Stimulated activated CD4-positive, alpha-beta T cell treated with anti-CD3 and anti-CD28 coated beads, TNF-alpha, amount 100 ng/mL, for 4 hours (primary cell): Measurements from ENCODE around the gene PTCD2.

Experiments
- DNase-seq, 3 experiments: peaks; one replicate each; pipeline ENCODE4 v3.0.0-alpha.2; 2020; ENCODE audit warnings: low read depth in 3 of 3

Gene PTCD2

DNA sequence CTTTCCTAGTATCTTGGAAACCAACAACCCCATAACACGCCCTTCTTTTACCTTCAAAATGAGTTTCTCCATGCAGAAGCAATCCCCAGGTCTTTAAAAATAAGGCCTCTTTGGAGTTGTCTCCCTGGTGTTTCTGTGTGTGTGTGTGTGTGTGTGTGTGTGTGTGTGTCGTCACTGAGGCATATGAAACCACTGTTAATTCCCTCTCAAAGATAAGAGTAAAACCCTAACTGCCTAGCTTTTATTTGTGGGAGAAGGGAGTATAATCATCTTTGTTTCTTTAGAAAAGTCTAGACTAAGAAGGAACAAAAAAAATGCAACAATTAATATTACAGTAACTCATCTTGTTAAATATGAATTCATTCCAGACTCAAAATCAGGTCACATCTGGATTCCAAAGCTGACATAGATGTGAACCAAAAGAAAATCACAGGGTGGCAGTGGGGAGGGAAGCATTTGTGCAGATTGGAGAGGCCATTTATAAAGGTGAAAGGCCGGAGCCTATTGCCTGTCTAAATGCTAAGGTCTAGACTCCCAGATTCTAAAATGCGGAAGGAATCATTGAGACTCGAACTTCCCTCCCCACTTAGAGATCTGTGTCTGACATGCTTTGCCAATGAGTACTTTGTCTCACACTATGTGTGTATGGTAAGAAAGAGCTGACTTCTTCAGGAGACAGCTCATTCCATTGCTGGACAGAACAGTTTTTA, 95.6 kb downstream of the PTCD2 start:
- DNase-seq, result no peak

DNA sequence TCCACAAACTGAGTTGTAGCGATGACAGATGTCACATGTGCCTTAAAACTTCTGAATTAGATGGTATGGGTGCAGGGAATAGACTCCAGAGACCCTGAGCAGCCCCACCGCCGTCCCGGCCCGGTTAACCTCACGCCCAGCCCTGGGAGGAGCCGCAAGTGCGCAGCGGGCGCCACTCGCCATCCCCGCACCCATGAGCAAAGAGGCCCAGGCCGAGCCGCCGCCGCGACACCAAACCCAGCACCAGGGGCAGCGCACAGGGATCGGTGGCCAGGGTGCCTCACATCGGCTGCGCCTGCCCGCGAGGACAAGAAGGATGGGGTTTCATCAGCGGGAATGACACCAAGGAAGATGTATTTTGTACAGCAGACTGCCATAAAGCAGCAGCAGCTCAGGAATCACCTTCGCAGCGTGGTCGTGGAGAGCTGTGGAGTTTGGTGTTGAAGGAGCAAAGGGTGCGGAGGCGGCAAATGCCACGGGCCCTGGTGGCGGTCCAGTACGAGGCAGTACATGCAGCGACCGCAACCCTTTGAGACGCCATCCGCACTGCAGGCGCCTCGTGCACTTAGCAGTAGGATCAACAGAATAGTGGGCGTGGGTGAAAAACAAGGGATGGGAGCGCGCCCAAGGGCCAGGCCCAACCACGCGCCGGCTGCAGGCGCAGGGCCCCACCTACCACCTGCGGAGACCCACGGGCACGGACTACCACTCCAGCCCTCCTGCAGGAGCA, 97.3 kb downstream of the PTCD2 start:
- DNase-seq, result no peak
